Adrenal gland (tissue), 12 donors: ENCODE data around the gene FCN2. TPM values are rescaled to one million over a fixed set of nuclear protein-coding genes. Genes with fewer than 3 reads are reported as not detected.
A peak's percentile ranks its signal among the peaks of the same experiment; 100 is the strongest.

ENCODE experiments used
- DNase-seq, 7 donors: peaks; one replicate each; pipeline ENCODE4 v3.0.0-alpha.2; 2019 to 2020
- H3K27ac ChIP-seq, 5 donors: fragments of 200-600 bp; sonication (generic) in 4 of 5; 1 replicate in 3 of 5; 2 replicates in 2 of 5; pipeline versions ENCODE4 v1.5.1 to v1.8.0; 2016 to 2020; ENCODE audit warnings: mild to moderate bottlenecking in 1 of 5
- H3K27me3 ChIP-seq: fragments of 200-600 bp; 2 replicates; pipeline ENCODE4 v1.8.0; 2021
- H3K36me3 ChIP-seq, 2 donors: fragments of 200-600 bp; replicated peaks in 1 of 2; 1 replicate in 1 of 2; 2 replicates in 1 of 2; pipeline versions ENCODE4 v1.5.1 to v1.8.0; 2018 to 2022
- H3K4me1 ChIP-seq, 2 donors: fragments of 200-600 bp; replicated peaks in 1 of 2; 1 replicate in 1 of 2; 2 replicates in 1 of 2; pipeline versions ENCODE4 v1.5.1 to v1.8.0; 2018 to 2021
- H3K4me3 ChIP-seq, 4 donors: fragments of 200-600 bp; sonication (generic) in 3 of 4; one replicate each; pipeline ENCODE4 v1.5.1; 2016 to 2018
- H3K9me3 ChIP-seq, 3 donors: fragments of 200-600 bp; sonication (generic) in 1 of 3; replicated peaks in 1 of 3; 1 replicate in 2 of 3; 2 replicates in 1 of 3; pipeline versions ENCODE4 v1.5.1 to v1.8.0; 2016 to 2021
- CTCF ChIP-seq, 6 experiments: fragments of 450-650 bp in 4 of 6; fragments of 200-600 bp in 2 of 6; sonication (generic) in 1 of 6; IDR thresholded peaks; 1 replicate in 5 of 6; 2 replicates in 1 of 6; pipeline versions ENCODE4 v1.5.1 to v1.8.0; 2016 to 2021; ENCODE audit warnings: antibody characterized with exemption in 6 of 6, mild to moderate bottlenecking in 2 of 6, moderate library complexity in 1 of 6
- POLR2A ChIP-seq, 2 donors: fragments of 450-650 bp; IDR thresholded peaks; one replicate each; pipeline ENCODE4 v1.6.1; 2017; ENCODE audit warnings: antibody characterized with exemption in 2 of 2, mild to moderate bottlenecking in 2 of 2, moderate library complexity in 1 of 2
- WGBS, 4 donors: extraction: QIAGEN DNeasy Blood & Tissue Kit in 2 of 4; methylation state at CpG; one replicate each; pipeline versions ENCODE4 v1.1.5 to v1.1.7; 2013 to 2017; 5-methylcytosine and 5-hydroxymethylcytosine counted together
- intact Hi-C, 2 donors: fragments of 100-400 bp; cut with DNase I; formaldehyde crosslinking; loops; one replicate each; pipeline versions ENCODE4 v1.14.1 to v1.15.0; 2022 to 2023
- polyA plus RNA-seq, 3 donors: library from polyadenylated mRNA; stranded (reverse); fragments of 200-250 nt in 2 of 3; fragments of 350-450 nt in 1 of 3; fragmentation: Illumina TruSeq in 1 of 3; extraction: RNeasy Lipid Tissue Mini Kit (QIAGEN cat#74804) in 1 of 3; gene quantifications; one replicate each; pipeline ENCODE4 v1.2.3, GENCODE V29; 2013 to 2014
- total RNA-seq, 9 donors: library from RNA; depleted of rRNA in 4 of 9; stranded (reverse); fragments of >200 nt in 4 of 9; fragments of 120-200 nt in 1 of 9; fragmentation: NEBNext Ultra II Directional in 1 of 9; extraction: Animal tissue kit (Norgen Biotek cat#: 25700) in 1 of 9; gene quantifications; one replicate each; pipeline versions ENCODE4 v1.1.0 to v1.2.4, GENCODE V29; 2013 to 2023
- donor health status: healthy with polysubstance abuse.
- donor health status: Bipolar disorder and iron deficiency.
- donor health status: DM: yes; HTN: yes; CAD: no.
- donor health status: DM: no; HTN: no; CAD: no.
- donor health status: DM: no; HTN: no; CAD: no.
- donor health status: DM: yes; HTN: yes; CAD: no.

FCN2 gene
- total and polyA plus RNA-seq, 12 donors = 6.7 to 99.6 (median 31.2) TPM

- Histone ChIP-seq H3K27me3 (no peaks in the 10 kb centered on the region), H3K27ac (no peak overlapping the region), H3K9me3 (no peaks in the 10 kb centered on the region), H3K36me3 (no peaks in the 10 kb centered on the region), H3K4me1 (no peaks in the 10 kb centered on the region), H3K4me3 (no peak overlapping the region)
- DNase-seq = peak in 1 of 7 donors; percentile 9
- TF ChIP-seq CTCF (IDR thresholded peaks at IDR 0.05) = no peak
- TF ChIP-seq POLR2A (IDR thresholded peaks at IDR 0.05) = no peak
- WGBS, 4 donors = 80 to 89% (median 81%) methylated on average over 6 to 12 of the region's 12 CpGs
- intact Hi-C loops = no loop called here
Observed at GRCh38 chr9:134851020-134851419, 29.6 kb upstream of the FCN2 start.

- Histone ChIP-seq H3K36me3 (no peaks in the 10 kb centered on the region), H3K4me3 (no peak overlapping the region), H3K27ac (no peak overlapping the region), H3K9me3 (no peaks in the 10 kb centered on the region), H3K4me1 (peaks cover 0 to 2% of the 10 kb centered on the region in 2 donors), H3K27me3 (no peaks in the 10 kb centered on the region)
- WGBS, 4 donors = 58 to 83% (median 75%) methylated on average over 4 to 6 of the region's 6 CpGs
- TF ChIP-seq CTCF (IDR thresholded peaks at IDR 0.05) (no peak), POLR2A (IDR thresholded peaks at IDR 0.05) (no peak)
- intact Hi-C loops = no loop called here
- DNase-seq = peak in 3 of 7 donors; percentile 4 to 10 (median 6)
Observed at GRCh38 chr9:134852906-134853654, 27.5 kb upstream of the FCN2 start.

GRCh38 chr9:134853893-134854292, 26.7 kb upstream of the FCN2 start:
- H3K27me3 ChIP-seq = no peaks in the 10 kb centered on the region
- H3K27ac ChIP-seq = no peak overlapping the region
- no peak overlapping the region for H3K4me3 ChIP-seq
- peak in 3 of 7 donors; percentile 5 to 7 (median 6) for DNase-seq
- H3K9me3 ChIP-seq = no peaks in the 10 kb centered on the region
- TF ChIP-seq CTCF (IDR thresholded peaks at IDR 0.05) (no peak), POLR2A (IDR thresholded peaks at IDR 0.05) (no peak)
- 83 to 97% (median 87%) methylated on average over 5 to 6 of the region's 6 CpGs for WGBS, 4 donors
- no peaks in the 10 kb centered on the region for H3K36me3 ChIP-seq
- intact Hi-C loops = no loop called here
- H3K4me1 ChIP-seq = peaks cover 6 to 10% of the 10 kb centered on the region in 2 donors

- WGBS, 4 donors = 85 to 96% (median 93%) methylated on average over 6 to 11 of the region's 11 CpGs
- Histone ChIP-seq H3K9me3 (no peaks in the 10 kb centered on the region), H3K27me3 (no peaks in the 10 kb centered on the region), H3K4me3 (no peak overlapping the region), H3K27ac (no peak overlapping the region), H3K36me3 (no peaks in the 10 kb centered on the region), H3K4me1 (peaks cover 7 to 11% of the 10 kb centered on the region in 2 donors)
- intact Hi-C loops = no loop called here
- TF ChIP-seq POLR2A (IDR thresholded peaks at IDR 0.05) (no peak), CTCF (IDR thresholded peaks at IDR 0.05) (no peak)
- DNase-seq = peak in 3 of 7 donors; percentile 7 to 9 (median 8)
Observed at GRCh38 chr9:134854541-134854981, 26.0 kb upstream of the FCN2 start.
